HEK293 (cell line): ENCODE data around the gene FOXG1.

Experiments
- ZNF202 ChIP-seq: fragments of 450-650 bp; formaldehyde crosslinking; IDR thresholded peaks from 2 replicates; pipeline ENCODE4 v1.5.1; 2016; ENCODE audit warnings: missing biosample characterization, missing genetic modification characterization, borderline replicate concordance
- ZNF404 ChIP-seq: fragments of 450-650 bp; formaldehyde crosslinking; IDR thresholded peaks from 2 replicates; pipeline ENCODE4 v1.5.1; 2017; ENCODE audit warnings: missing biosample characterization, missing genetic modification characterization
- ZNF629 ChIP-seq: fragments of 450-650 bp; formaldehyde crosslinking; IDR thresholded peaks from 2 replicates; pipeline ENCODE4 v1.5.1; 2017; ENCODE audit warnings: missing biosample characterization, missing genetic modification characterization
- TF ChIP-seq, protein P1 (sequence below): fragments of 450-650 bp; formaldehyde crosslinking; IDR thresholded peaks from 2 replicates; pipeline ENCODE4 v1.5.1; 2016; ENCODE audit warnings: missing biosample characterization, missing genetic modification characterization

DNA sequence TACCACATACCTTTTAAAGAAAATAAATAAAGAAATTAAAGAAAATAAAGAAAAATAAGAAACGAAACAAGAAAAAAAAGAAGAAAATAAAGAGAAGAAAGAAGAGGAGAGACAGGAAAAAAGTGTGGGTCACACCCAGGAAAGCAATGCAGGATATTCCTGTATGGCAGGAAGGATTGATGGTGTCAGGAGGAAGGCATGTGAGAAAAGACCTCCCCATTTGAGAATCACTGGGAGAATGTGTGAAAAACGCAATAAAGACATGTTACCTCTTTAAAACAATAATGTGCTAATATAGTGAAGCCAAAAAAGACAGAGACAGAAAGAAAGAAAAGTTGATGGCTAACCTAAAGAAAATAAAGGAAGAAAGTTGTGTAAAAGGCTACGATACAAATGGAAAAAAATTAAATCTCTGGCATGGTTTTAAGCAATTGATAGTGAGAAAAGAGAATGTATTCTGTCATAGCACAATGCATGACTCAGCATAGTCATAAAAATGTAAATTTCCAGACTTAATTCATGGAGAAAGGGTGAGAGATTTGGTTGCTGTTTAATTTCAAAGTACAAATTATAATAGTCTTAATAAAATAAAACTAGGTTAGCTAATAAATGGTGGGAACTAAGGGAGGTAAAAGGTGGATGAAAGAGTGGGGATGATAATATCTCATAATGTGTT, 24.3 kb upstream of the FOXG1 start:
- TF ChIP-seq ZNF629 (tag by site-specific recombination) (no peak), ZNF202 (no peak), ZNF404 (no peak)
- TF ChIP-seq, protein P1, sequence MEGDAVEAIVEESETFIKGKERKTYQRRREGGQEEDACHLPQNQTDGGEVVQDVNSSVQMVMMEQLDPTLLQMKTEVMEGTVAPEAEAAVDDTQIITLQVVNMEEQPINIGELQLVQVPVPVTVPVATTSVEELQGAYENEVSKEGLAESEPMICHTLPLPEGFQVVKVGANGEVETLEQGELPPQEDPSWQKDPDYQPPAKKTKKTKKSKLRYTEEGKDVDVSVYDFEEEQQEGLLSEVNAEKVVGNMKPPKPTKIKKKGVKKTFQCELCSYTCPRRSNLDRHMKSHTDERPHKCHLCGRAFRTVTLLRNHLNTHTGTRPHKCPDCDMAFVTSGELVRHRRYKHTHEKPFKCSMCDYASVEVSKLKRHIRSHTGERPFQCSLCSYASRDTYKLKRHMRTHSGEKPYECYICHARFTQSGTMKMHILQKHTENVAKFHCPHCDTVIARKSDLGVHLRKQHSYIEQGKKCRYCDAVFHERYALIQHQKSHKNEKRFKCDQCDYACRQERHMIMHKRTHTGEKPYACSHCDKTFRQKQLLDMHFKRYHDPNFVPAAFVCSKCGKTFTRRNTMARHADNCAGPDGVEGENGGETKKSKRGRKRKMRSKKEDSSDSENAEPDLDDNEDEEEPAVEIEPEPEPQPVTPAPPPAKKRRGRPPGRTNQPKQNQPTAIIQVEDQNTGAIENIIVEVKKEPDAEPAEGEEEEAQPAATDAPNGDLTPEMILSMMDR = no peak
